ENCODE results near the gene DYNC2H1.
"Not testable (repeated sequence)": the region's sequence is repeated elsewhere in the genome, so short reads cannot be mapped to it uniquely, and the experiment has no call there.

Gene DYNC2H1

DNA sequence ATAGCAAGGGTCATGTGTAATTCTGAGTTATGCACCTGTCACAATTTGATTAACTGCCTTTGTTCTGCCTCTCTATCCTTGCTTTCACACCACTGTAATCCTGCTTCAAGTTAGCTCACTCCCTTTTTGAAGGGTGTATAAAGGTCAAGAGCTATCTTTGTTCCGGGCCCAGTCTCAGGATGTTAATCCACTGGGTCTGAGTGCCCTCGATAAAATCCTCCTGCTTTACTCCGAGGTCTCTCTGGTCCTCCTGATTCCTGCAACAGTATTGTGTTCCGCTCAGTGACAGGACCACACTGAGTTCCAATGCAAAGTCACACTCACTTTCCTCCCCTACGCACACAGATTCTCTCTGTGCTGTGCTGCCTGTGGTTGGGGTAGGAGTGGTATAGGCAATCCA is 186.5 kb downstream of the DYNC2H1 start:
- DNase-seq: no peak

DNA sequence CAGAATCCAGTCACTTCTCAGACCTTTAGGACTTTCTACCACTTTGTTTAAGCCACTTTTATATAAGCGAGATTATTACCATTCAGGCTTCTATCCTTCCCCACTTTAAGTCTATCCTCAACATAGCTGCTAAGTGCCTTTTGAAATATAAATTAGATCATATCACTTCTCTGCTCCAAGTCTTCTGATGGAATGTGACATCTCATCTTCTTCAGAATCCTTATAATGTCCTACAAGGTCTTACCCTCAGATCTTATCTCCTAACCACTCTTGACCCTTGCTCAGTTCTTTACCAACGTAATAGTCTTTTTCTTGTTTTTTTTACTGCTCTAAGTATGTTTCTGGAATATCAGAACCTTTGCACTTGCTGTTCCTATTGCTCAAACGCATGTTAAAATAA is 188.7 kb downstream of the DYNC2H1 start:
- no peak for DNase-seq

DNA sequence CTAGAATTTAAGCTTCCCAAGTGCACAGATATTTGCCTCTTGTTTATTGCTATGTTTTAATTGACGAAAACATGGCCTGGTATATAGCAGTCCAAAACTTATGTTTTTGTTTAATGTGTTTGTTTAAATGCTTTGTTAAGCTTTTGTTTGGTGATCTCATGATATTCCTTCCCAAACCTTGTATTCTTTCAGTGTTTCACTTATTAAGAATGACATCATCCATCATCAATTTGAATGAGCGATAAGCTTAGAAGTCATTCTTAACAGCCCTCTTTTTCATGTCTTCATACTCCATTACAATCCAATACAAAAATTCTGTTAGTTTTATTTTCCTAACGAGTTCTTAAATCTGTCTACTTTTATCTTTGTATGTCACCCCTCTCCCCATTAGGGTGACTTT is 206.0 kb downstream of the DYNC2H1 start:
- no peak for DNase-seq

DNA sequence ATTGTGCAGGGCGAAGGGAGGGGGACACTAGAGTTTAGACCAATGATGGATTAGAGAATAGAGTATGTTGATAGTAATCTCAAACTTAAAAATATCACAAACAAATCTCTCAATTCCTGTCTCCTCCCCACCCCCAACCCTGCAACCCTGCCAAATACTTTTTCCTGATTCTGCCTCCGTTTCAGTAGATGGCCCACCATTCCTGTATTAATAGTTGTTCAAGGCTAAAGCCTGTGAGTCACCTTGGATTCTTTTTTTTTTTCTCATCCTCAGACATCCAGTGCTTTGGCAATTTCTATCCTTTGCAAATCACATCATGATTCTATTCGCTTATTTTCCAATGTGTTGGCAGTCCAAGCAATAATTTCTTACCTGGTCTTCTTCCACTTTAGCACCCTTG is 207.9 kb downstream of the DYNC2H1 start:
- no peak for DNase-seq

DNA sequence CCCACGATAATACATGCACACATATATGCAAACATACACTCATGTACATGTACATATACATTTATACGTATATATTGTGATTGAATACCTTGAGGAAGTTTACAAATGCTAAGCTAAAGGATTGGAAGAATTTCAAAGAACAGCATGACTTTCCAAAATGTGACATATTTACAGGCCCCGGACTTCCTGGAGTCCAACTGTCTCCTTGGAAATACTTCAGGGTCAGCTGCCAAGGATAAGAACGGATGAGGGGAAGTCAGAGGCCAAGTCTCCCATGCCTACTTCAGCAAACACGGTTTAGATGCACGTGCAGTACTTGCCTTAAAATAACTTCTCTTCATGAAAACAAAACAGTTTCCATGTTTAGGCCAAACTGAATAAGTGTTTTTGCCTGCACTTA is 213.6 kb downstream of the DYNC2H1 start:
- no peak for DNase-seq

DNA sequence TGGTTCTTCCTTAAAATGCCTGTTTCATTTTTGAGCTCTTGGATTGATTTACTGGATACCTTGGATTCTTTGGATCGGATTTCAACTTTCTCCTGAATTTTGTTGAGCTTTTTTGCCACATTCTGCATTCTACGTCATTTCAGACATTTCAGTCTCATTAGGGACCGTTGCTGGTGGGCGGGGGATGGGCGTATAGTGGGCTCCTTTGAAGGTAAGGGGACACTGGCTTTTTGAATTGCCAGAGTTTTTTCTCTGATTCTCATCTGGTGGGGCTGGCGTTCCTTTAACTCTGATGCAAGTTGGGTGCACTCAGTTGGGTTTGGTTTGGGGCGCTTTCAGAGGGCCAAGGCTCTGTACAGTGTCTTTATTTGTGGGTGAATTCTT is 216.5 kb downstream of the DYNC2H1 start:
- DNase-seq: no peak

DNA sequence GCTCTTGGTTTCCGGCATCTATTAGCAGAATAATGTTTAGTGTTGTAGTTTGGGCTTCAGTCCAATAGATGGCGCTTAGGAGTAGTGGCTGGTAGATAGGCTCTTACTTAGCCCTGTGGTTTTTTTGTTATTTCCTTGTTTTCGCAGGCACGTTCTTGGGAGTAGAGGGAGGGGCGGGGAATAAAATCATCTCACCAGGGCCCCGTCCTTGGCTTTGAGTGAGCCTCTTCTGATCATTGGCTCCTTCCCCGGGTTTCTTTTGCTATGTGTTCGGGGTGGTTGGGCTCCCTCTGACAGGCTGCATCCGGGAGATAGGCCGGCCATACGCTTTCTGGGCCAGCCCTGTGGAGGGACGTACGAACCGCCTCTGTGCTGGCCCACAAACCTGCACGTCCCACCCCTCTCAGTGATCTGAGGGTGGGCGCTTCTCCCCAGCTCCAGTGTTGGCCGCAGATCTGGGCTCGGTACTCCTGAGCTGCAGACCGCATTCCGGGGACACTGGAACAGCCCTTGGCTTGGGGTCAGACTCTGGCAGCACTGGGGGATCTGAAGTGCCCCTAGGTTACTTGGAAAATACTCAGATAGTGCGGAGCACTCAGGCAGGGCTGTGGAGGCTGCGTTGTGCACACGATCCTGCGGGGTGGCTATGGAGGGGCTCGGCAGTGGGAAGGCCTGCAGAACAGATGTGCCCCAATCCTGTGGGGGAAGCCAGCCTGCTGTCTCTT is 217.0 kb downstream of the DYNC2H1 start:
- DNase-seq: peak; percentile 2

DNA sequence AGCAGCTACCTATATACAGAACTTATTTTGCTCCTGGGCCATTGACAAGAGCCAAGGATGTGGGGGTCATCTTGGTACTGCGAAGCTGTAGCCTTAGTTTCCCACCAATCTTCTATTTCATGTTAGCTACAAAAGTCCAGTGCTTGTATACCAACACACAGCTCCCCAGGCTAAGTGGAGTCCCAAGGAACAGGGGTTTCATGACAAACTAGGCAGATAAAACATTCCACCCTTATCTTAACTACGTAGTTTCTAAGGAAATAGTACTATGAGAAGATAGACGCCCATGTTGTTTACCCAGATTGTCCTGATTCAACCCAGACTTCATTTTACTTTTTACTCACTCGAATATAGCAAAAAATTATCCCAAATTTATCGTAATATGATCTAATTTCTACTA is 218.5 kb downstream of the DYNC2H1 start:
- no peak for DNase-seq

DNA sequence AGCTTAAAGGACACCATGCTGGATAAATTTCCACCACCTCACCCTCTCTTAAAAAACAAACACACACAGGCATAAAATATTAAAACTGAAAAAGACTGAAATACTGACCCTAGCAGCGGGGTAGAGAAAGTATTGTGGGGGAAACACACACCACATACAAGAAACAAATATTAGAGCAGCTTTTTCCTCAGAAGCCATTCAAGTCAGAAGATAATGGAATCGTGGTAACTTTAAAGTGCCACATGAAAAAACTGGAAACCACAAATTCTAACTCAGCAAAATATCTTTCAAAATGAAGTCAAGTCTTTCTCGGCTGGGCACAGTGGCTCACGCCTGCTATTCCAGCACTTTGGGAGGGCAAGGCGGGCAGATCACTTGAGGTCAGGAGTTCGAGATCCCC is 223.2 kb downstream of the DYNC2H1 start:
- DNase-seq: no peak

DNA sequence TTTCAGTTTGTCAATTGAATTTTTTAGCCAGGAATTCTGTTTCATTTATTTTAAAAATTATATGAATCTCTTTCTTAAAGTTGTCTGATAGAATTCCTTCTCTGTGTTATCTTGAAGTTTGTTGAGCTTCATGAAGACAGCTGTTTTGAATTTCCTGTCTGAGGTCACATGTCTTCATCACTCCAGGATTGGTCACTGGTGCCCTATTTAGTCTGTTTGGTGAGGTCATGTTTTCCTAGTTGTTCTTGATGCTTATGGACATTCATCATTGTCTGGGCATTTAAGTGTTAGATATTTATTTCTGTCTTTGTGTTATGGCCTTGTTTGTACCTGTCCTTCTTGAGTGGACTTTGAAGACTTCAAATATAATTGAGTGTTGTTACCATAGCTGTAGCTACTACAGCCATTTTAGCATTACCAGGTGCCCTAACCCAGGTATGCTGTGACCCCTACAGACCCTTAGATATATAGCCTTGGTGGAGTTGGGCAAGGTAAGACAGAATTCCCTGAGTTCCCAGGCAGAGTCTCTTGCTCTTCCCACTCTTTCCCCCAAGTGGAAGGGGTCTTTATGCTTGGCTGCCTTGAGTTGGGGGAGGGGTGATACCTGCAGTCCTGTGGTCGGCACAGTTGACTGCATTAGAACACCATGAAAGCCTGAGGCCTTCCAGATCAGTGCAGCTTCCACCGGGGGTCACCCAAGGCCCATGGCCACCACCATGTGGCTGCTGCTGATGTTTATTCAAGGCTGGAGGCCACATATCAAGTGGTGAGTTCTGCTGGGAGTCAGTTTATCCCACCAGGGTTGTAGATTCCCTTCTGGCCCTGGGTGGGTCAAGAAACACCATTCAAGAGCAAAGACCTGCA is 229.6 kb downstream of the DYNC2H1 start:
- DNase-seq: no peak

DNA sequence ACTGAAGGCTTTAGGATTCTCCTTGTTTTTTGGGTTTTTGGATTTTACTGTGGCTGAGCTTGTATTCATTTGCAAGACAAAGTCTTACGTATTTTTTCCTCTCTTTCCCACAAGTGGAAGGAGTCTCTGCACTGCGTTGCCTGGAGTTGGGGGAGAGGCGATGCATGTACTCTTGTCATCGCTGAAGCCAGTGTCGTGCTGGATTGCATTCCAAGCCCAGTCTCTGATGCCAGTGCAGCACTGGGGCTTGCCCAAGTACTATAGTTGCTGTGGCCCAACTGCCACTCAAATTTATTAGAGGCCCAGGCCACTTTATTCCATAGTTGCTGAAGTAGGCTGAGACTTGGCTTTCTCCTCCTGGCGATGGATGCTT is 230.2 kb downstream of the DYNC2H1 start:
- DNase-seq: no peak

DNA sequence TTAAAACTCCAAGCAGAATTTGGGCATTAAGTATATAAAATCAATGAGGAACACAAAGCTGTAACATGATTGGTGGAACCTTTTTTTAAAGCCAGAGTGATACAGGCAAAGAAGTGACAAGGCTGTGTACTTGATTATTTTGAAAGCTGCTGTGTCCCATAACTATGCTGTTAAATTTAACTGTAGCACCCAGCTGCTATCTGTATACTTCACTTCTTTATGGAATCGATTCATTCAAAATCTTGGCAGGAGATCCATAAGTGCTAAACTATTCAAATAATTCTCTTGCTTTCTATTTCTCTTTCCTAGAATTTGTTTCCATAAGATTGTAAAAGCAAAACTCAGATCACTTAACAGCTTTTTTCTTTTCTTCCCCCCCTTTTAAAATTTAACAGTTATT is 231.7 kb downstream of the DYNC2H1 start:
- DNase-seq: no peak

DNA sequence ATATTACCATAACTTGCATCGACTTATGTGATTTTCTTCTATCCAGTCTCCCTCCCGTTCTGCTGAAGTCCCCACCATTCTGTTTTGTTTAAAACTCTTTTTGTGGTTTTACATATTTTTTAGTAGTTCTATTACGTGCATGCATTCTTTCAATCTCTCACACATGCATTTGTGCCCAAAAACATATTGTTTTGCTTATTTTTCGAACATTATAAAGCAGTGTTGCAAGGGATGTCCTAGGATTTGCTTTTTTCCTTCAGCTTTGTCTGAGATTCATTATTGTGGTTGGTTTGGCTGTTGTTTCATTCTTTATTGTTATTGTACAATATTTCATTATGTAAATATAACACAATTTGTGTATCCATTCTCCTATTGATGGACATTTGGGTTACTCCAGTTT is 235.7 kb downstream of the DYNC2H1 start:
- DNase-seq: no peak

DNA sequence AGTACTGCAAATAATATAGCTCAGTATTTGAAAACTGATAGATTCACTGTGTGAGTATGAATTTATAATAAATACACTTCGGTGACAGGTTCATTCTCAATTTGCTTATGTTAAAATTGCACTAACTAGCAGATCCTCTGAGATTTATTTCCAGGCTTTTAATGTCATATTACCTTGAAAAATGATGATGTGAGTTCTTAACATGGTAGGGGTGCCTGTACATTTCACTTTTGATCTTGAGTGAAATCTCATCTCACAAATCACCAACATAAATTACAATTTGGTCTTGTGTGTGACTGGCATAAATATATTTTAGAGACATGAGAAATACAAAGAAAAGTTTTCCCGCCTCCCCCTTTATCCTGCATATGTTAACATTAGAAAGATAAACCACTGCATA is 240.4 kb downstream of the DYNC2H1 start:
- DNase-seq: no peak

DNA sequence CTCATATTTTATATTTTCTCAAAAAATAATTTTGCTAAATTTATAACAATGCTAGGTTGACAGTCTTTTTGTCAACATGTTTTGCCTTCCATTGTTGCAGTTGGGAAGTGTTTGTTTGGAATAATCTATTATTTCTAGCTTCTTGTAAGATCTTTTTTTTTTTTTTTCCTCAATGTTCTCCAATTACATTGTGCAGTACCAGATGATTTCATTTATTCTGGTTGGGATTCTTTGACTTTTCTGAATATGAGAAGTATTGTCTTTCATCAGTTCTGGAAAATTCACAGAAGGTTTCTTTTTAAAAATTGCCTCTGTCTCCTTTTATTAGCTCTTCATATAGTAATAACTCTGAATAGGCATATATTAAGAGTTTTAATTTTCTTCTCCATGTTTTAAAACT is 245.4 kb downstream of the DYNC2H1 start:
- DNase-seq: no peak

DNA sequence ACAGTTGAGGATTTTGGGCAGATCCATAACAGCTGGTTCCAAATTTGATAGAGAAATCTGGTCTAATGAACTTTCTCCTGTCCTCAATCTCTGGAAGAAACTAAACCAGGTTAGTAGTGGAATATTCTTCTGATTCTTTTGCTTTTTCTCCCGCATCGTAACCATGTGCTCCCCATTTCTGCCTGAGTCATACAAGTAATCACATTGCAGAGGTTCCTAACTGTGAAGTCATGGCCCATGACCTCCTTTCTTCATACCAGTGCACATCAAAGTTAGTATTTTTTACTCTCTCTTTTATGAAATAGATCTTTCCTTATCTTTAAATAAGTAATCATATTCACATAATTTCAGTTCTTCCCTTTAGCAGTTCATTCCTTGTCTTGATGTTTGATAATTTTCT is 249.0 kb downstream of the DYNC2H1 start:
- no peak for DNase-seq

DNA sequence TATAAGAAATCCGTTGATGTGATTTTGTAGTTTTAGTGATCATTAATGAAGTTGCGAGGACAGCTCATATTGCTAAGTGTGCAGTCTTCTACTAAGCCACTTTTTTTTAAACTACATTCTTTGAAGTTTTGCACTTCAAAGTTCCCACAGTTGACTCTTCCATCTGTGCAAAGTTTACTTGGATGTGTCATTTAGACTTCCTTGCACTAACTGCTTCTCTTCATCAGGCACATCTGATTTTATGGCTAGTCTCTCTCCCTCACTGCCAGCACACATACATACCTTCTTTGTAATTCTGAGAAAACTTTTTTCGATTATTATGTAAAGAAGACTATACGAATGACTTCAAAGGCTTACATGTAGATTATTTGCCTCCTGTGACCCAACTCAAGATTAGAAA is 250.0 kb downstream of the DYNC2H1 start:
- no peak for DNase-seq

DNA sequence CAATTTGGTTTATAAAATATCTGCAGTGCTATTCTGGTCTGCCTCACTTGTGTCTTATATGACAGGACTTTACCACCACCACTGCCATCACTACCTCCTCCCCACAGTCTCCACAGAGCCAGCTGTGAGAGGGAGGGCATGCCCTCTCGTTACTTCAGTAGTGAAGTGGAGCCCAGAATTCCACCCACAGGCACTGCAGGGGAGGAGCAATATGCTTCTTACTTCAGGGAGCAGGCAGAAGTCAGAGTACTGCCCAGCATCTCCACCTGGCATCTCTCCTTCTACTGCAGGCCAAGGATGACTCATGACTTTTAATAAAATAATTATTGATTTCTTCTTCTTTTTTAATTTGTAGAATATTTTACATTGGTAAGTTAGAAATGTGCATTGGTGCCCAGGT is 255.5 kb downstream of the DYNC2H1 start:
- no peak for DNase-seq

DNA sequence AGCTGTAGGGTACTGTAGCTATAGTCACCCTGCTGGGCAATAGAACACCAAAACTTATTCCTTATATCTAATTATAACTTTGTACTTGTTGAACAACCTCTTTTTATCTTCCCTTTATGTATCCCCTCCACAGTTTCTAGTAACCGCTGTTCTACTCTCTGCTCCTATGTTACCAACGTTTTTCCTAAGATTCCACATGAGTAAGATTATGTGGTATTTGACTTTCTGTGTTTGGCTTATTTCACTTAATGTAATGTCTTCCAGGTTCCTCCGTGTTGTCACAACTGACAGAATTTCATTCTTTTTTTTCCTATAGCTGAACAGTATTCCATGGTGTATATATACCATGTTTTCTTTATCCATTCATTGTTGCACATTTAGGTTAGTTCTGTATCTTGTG is 258.4 kb downstream of the DYNC2H1 start:
- no peak for DNase-seq

DNA sequence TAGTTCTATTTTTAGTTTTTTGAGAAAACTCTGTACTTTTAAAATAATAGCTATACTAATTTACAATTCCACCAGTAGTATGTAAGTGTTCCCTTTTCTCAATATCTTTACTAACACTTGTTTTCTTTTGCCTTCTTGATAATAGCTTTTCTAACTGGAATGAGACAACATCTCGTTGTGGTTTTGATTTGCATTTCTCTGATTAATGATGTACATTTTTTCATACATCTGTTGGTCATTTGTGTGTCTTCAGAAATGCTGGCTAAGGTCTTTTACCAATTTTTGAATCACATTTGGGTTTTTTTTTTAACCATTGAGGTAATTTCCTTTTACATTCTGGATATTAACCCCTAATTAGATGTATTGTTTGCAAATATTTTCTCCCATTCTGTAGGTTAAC is 258.9 kb downstream of the DYNC2H1 start:
- DNase-seq: no peak

DNA sequence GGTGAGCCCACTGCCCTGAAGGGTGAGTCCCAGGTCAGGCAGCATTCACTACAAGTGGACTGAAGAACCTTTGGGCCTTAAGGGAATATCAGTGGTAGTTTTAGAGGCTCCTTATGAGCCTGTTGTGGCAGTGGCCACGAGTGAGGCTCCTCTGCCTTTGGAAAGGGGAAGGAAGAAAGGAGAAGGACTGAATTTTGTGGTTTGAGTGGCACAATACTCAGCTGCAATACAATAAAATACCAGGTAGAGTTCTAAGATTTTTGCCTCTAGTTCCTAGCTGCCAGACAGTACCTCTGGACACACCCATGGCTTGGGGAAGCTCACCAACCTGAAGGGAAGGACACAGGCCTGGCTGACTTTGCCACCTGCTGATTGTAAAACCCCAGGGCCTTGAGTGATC is 260.9 kb downstream of the DYNC2H1 start:
- DNase-seq: no peak

DNA sequence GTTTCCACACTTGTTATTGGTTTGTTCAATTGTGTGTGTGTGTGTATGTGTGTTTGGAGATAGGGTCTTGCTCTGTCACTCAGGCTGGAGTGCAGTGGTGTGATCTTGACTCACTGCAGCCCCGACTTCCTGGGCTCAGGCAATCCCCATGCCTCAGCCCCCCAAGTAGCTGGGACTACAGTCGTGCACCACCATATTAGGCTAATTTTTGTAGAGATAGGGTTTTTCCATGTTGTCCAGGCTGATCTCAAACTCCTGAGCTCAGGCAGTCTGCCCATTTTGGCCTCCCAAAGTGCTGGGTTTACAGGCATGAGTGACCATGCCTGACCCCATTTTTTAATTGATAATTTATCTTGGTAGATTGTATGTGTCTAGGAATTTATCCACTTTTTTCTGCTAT is 263.7 kb downstream of the DYNC2H1 start:
- no peak for DNase-seq

DNA sequence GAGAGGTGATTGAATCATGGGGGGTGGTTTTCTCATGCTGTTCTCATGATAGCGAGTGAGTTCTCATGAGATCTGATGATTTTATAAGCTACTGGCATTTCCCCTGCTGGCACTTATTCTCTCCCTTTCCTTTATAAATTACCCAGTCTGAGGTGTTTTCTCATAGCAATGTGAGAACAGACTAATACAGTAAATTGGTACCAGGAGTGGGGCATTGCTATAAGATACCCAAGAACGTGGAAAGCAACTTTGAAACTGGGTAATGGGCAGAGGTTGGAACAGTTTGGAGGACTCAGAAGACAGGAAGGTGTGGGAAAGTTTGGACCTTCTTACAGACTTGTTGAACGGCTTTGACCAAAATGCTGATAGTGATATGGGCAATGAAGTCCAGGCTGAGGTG is 265.0 kb downstream of the DYNC2H1 start:
- not testable (repeated sequence) for DNase-seq

DNA sequence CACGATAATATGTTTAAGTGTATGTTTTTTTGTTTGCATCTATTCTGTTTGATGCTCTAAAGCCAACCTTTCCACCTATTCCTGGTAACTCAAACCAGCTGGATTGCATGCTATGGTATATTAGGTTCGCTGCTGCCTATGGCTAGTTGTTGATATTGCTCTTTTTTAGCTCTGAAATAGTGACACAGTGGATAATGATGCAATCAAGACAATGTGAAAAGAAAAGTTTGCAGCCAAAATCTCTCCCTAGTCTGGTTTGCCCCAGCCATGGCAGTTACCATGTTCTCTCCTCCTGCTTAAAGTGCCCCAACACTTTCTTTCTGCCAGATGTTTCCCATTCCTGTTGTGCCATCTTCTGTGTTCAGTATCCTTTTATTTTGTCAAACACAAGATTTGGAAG is 269.7 kb downstream of the DYNC2H1 start:
- DNase-seq: no peak

DNA sequence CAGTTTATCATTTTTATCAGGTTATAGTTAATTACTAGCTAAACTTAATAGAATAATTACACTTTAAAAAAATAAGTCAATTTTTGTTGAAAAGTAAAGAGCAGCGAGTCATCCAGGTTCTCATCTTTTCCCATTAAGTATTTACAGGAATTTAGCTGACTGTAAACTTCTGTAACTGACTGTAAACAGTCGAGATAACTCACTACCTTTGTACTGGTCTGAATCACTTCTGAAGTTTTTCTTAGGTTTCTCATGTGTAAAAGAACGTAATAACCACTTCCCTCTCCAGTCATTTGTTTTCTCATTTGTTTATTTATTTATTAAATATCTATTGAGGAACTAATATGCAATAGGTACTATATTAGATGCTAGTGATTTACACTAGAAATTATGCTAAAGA is 270.8 kb downstream of the DYNC2H1 start:
- DNase-seq: no peak

All from DMS 273 treated with DMSO at 0.1 percent for 48 hours (cell line).